ENCODE results near the gene SRPX.

Gene SRPX

GRCh38 chrX:38138157-38138891, 82.3 kb downstream of the SRPX start:
- DNase-seq (ENCODE audit: low read depth): no peak

GRCh38 chrX:38129366-38129765, 91.3 kb downstream of the SRPX start:
- DNase-seq (ENCODE audit: low read depth): no peak

GRCh38 chrX:38127961-38128360, 92.7 kb downstream of the SRPX start:
- DNase-seq (ENCODE audit: low read depth): no peak

GRCh38 chrX:38126179-38126578, 94.5 kb downstream of the SRPX start:
- DNase-seq (ENCODE audit: low read depth): no peak

- DNase-seq (ENCODE audit: low read depth): no peak
Measured at GRCh38 chrX:38124000-38124399, 96.7 kb downstream of the SRPX start.

- DNase-seq (ENCODE audit: low read depth): no peak
Measured at GRCh38 chrX:38117485-38117884, 103.2 kb downstream of the SRPX start.

GRCh38 chrX:38116706-38117105, 104.0 kb downstream of the SRPX start:
- no peak for DNase-seq (ENCODE audit: low read depth)

- DNase-seq (ENCODE audit: low read depth): no peak
Measured at GRCh38 chrX:38112566-38112965, 108.1 kb downstream of the SRPX start.

GRCh38 chrX:38111196-38111595, 109.5 kb downstream of the SRPX start:
- DNase-seq (ENCODE audit: low read depth): no peak

GRCh38 chrX:38110231-38110630, 110.4 kb downstream of the SRPX start:
- DNase-seq (ENCODE audit: low read depth): no peak

- no peak for DNase-seq (ENCODE audit: low read depth)
Measured at GRCh38 chrX:38109042-38109898, 111.4 kb downstream of the SRPX start.

- no peak for DNase-seq (ENCODE audit: low read depth)
Measured at GRCh38 chrX:38108364-38108763, 112.3 kb downstream of the SRPX start.

GRCh38 chrX:38106991-38107655, 113.5 kb downstream of the SRPX start:
- DNase-seq (ENCODE audit: low read depth): no peak

GRCh38 chrX:38105216-38105725, 115.4 kb downstream of the SRPX start:
- DNase-seq (ENCODE audit: low read depth): no peak

GRCh38 chrX:38103857-38104812, 116.5 kb downstream of the SRPX start:
- no peak for DNase-seq (ENCODE audit: low read depth)

GRCh38 chrX:38102875-38103274, 117.8 kb downstream of the SRPX start:
- DNase-seq (ENCODE audit: low read depth): no peak

- DNase-seq (ENCODE audit: low read depth): no peak
Measured at GRCh38 chrX:38102240-38102639, 118.4 kb downstream of the SRPX start.

- DNase-seq (ENCODE audit: low read depth): no peak
Measured at GRCh38 chrX:38099688-38100087, 121.0 kb downstream of the SRPX start.

All from stimulated activated CD4-positive, alpha-beta T cell treated with anti-CD3 and anti-CD28 coated beads, Interleukin-2, amount 100 ng/mL, for 4 hours (primary cell).